IMR-90 (cell line): Measurements from ENCODE around the gene CD93. TPM values are rescaled to one million over a fixed set of nuclear protein-coding genes. Genes with fewer than 3 reads are reported as not detected.

ENCODE experiments used
- ATAC-seq: fragments of 200-7000 bp; cut with Tn5 transposase; 2 replicates; pipeline ENCODE4 v1.9.1; 2020; ENCODE audit warnings: low read depth, mild to moderate bottlenecking, moderate library complexity
- BruUV-seq: library from RNA; stranded (reverse); fragments of 400-500 nt; replicated peaks from 2 replicates; lab custom pipeline; 2021; lab: Mats Ljungman, UMichigan
- CTCF ChIA-PET: fragments of 300-600 bp; formaldehyde crosslinking; extraction: SDS; loops from one replicate; lab custom pipeline; 2021; ENCODE audit warnings: antibody characterized with exemption; lab: Yijun Ruan, JAX
- POLR2A ChIA-PET: fragments of 300-600 bp; sonication (Branson Sonifier 250); formaldehyde crosslinking; loops from one replicate; lab custom pipeline; 2022; ENCODE audit warnings: antibody characterized with exemption; ENCODE audit not compliant: unreplicated experiment; lab: Charles Lee
- DNase-seq: peaks from one replicate; pipeline ENCODE4 v3.0.0; 2013
- H2AFZ ChIP-seq: replicated peaks from 2 replicates; pipeline ENCODE3; 2013; ENCODE audit warnings: low read length, mild to moderate bottlenecking; ENCODE audit not compliant: poor library complexity
- H2AK5ac ChIP-seq: 2 replicates; pipeline ENCODE4 v1.6.1; 2013; ENCODE audit warnings: low read depth, low read length, inconsistent platforms
- H2AK9ac ChIP-seq: replicated peaks from 2 replicates; pipeline ENCODE3; 2013; ENCODE audit warnings: mild to moderate bottlenecking, low read depth, low read length, moderate library complexity; ENCODE audit not compliant: poor library complexity
- H2BK120ac ChIP-seq: 2 replicates; pipeline ENCODE4 v1.6.1; 2013; ENCODE audit warnings: low read depth, low read length, inconsistent platforms
- H2BK15ac ChIP-seq: 3 replicates; pipeline ENCODE4 v1.6.1; 2013; ENCODE audit warnings: low read depth, low read length, inconsistent platforms
- H2BK20ac ChIP-seq: 2 replicates; pipeline ENCODE4 v1.6.1; 2013; ENCODE audit warnings: low read depth, mild to moderate bottlenecking, inconsistent platforms, low read length, moderate library complexity
- H2BK5ac ChIP-seq: 2 replicates; pipeline ENCODE4 v1.6.1; 2013; ENCODE audit warnings: mild to moderate bottlenecking, low read depth, low read length, inconsistent platforms; ENCODE audit not compliant: poor library complexity, severe bottlenecking
- H3K14ac ChIP-seq: replicated peaks from 2 replicates; pipeline ENCODE4 v1.6.1; 2013; ENCODE audit warnings: low read depth, low read length, inconsistent platforms
- H3K18ac ChIP-seq: 2 replicates; pipeline ENCODE4 v1.6.1; 2013; ENCODE audit warnings: low read depth, low read length, control low read depth
- H3K23ac ChIP-seq: 2 replicates; pipeline ENCODE4 v1.6.1; 2013; ENCODE audit warnings: low read depth, low read length, inconsistent platforms
- H3K27ac ChIP-seq: 2 replicates; pipeline ENCODE4 v1.5.1; 2013; ENCODE audit warnings: mild to moderate bottlenecking, control low read depth, low read length; ENCODE audit not compliant: insufficient read depth
- H3K27me3 ChIP-seq: 2 replicates; pipeline ENCODE4 v1.6.1; 2013; ENCODE audit warnings: low read length; ENCODE audit not compliant: control insufficient read depth, insufficient read depth
- H3K36me3 ChIP-seq: 2 replicates; pipeline ENCODE4 v1.6.1; 2013; ENCODE audit warnings: low read length, mixed read lengths; ENCODE audit not compliant: control insufficient read depth, insufficient read depth
- H3K4ac ChIP-seq: 2 replicates; pipeline ENCODE4 v1.6.1; 2013; ENCODE audit warnings: low read depth, low read length, inconsistent platforms
- H3K4me1 ChIP-seq: 2 replicates; pipeline ENCODE4 v1.6.1; 2013; ENCODE audit warnings: low read length, mixed read lengths; ENCODE audit not compliant: control insufficient read depth, insufficient read depth
- H3K4me2 ChIP-seq: 2 replicates; pipeline ENCODE4 v1.6.1; 2013; ENCODE audit warnings: low read depth, mild to moderate bottlenecking, control low read depth, low read length, moderate library complexity
- H3K4me3 ChIP-seq: 2 replicates; pipeline ENCODE4 v1.5.1; 2013; ENCODE audit warnings: low read depth, mild to moderate bottlenecking, control low read depth, low read length, moderate library complexity; ENCODE audit not compliant: insufficient read depth
- H3K56ac ChIP-seq: 2 replicates; pipeline ENCODE4 v1.6.1; 2013; ENCODE audit warnings: low read length, inconsistent platforms; ENCODE audit not compliant: insufficient read depth; ENCODE audit errors: extremely low read depth
- H3K79me1 ChIP-seq, 2 experiments: 2 replicates each; pipeline ENCODE4 v1.6.1; 2013; ENCODE audit warnings: low read length in 2 of 2, inconsistent platforms in 1 of 2, low read depth in 1 of 2
- H3K9ac ChIP-seq: 2 replicates; pipeline ENCODE4 v1.6.1; 2013; ENCODE audit warnings: low read depth, low read length, control low read depth
- H3K9me1 ChIP-seq: 2 replicates; pipeline ENCODE4 v1.6.1; 2013; ENCODE audit warnings: low read length, inconsistent platforms; ENCODE audit not compliant: insufficient read depth
- H3K9me3 ChIP-seq: 2 replicates; pipeline ENCODE4 v1.6.1; 2013; ENCODE audit warnings: low read length; ENCODE audit not compliant: control insufficient read depth, insufficient read depth
- H4K20me1 ChIP-seq: 2 replicates; pipeline ENCODE4 v1.6.1; 2013; ENCODE audit warnings: low read length, inconsistent platforms; ENCODE audit not compliant: insufficient read depth
- H4K5ac ChIP-seq: 2 replicates; pipeline ENCODE4 v1.6.1; 2013; ENCODE audit warnings: mild to moderate bottlenecking, low read depth, low read length, control low read depth
- H4K8ac ChIP-seq, 2 experiments: 2 replicates each; pipeline ENCODE4 v1.6.1; 2013; ENCODE audit warnings: low read depth in 2 of 2, low read length in 2 of 2, control low read depth in 1 of 2, inconsistent platforms in 1 of 2
- H4K91ac ChIP-seq: 2 replicates; pipeline ENCODE4 v1.6.1; 2013; ENCODE audit warnings: low read depth, low read length, inconsistent platforms; ENCODE audit not compliant: insufficient read depth
- RAD21 ChIP-seq: IDR thresholded peaks from 2 replicates; pipeline ENCODE4 v1.6.1; 2012; ENCODE audit warnings: low read length, improper control_type of control experiment
- RCOR1 ChIP-seq: IDR thresholded peaks from 2 replicates; pipeline ENCODE4 v1.6.1; 2012; ENCODE audit warnings: mild to moderate bottlenecking, low read length, improper control_type of control experiment; ENCODE audit not compliant: insufficient replicate concordance
- USF2 ChIP-seq: fragments of 150-350 bp; IDR thresholded peaks from 2 replicates; pipeline ENCODE4 v1.6.1; 2017; ENCODE audit warnings: mild to moderate bottlenecking, antibody characterized with exemption, low read length, low read depth
- WGBS, 2 experiments: methylation state at CpG; one replicate each; pipeline versions ENCODE4 v1.1.5 to v1.1.7; 2013; ENCODE audit warnings: missing lambda C conversion rate in 2 of 2; ENCODE audit not compliant: insufficient read length in 1 of 2; ENCODE audit errors: extremely low coverage in 2 of 2; 5-methylcytosine and 5-hydroxymethylcytosine counted together
- dilution Hi-C: fragments of 300-500 bp; cut with HindIII; formaldehyde crosslinking; loops from one replicate; pipeline ENCODE4 v1.14.3; 2018; ENCODE audit warnings: low sequenced_read_pairs; ENCODE audit not compliant: unreplicated experiment
- in situ Hi-C: fragments of 300-500 bp; cut with MboI; formaldehyde crosslinking; loops from 3 replicates; pipeline ENCODE4 v1.14.3; 2019; ENCODE audit warnings: low sequenced_read_pairs, inconsistent platforms, mixed read lengths
- intact Hi-C: fragments of 100-400 bp; cut with micrococcal nuclease; formaldehyde crosslinking; loops from 2 replicates; pipeline ENCODE4 v1.10.0; 2022
- polyA plus RNA-seq, 3 experiments: library from polyadenylated mRNA; depleted of rRNA; stranded (reverse); fragments of >200 nt; gene quantifications; 2 replicates each; pipeline ENCODE4 v1.2.3, GENCODE V29; 2012; ENCODE audit warnings: low replicate concordance in 1 of 3
- total RNA-seq: library from RNA; depleted of rRNA; stranded (reverse); fragments of >200 nt; gene quantifications from 2 replicates; pipeline ENCODE4 v1.2.3, GENCODE V29; 2012

Gene CD93
- total and polyA plus RNA-seq, 2 of the 4 experiments (the other 2 are of a cell fraction): under 0.01 to 0.02 TPM

DNA sequence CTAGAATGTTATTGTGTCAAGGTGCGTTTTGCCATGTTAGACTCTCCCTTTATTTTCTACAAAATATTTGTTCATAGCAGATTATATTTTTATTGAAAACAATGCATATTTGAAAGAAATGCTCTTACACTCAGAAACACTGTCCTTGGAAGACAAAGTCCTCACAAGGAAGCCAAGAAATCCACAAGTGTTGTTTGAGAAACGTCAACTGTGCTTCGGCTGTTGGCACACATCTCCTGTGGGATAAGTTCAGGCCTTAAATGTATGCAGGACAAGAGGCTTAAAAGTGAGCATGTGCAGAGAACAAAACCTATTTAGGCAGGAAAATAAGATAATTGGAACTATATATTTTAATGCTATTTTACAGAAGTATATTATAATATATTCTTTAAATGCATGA lies 27.1 kb downstream of the CD93 start:
- H3K4me3 ChIP-seq: no peak overlapping the region
- no peak overlapping the region for H2BK120ac ChIP-seq
- H4K20me1 ChIP-seq: no peaks in the 10 kb centered on the region
- ChIA-PET CTCF (no interaction called here), POLR2A (no interaction called here)
- no peak overlapping the region for H4K91ac ChIP-seq
- H3K4me1 ChIP-seq: peaks cover 10% of the 10 kb centered on the region; the same call in 1 of the 2 replicates
- no peak overlapping the region for H3K18ac ChIP-seq
- no peak overlapping the region for H2AK9ac ChIP-seq
- H3K27me3 ChIP-seq: peaks cover 16% of the 10 kb centered on the region
- no peak overlapping the region for H3K56ac ChIP-seq
- no peak overlapping the region for H4K8ac ChIP-seq
- dilution Hi-C loops (no loop called here), intact Hi-C loops (no loop called here), in situ Hi-C loops (loop anchor here (10.0 kb wide), 1 partner anchor 286 kb away; no protein-coding TSS in a partner anchor)
- TF ChIP-seq USF2 (no peak), RCOR1 (no peak), RAD21 (no peak)
- no peaks in the 10 kb centered on the region for H3K9me3 ChIP-seq
- H3K4me2 ChIP-seq: no peak overlapping the region
- H3K23ac ChIP-seq: no peak overlapping the region
- ATAC-seq (no peak), DNase-seq (no peak)
- no peak overlapping the region for H2BK20ac ChIP-seq
- H3K9me1 ChIP-seq: 0 out of 2 replicates have a peak, but pooled peaks cover 2% of the 10 kb centered on the region
- H3K79me1 ChIP-seq: no peaks in the 10 kb centered on the region
- no TSS peak for BruUV-seq
- no peak overlapping the region for H4K5ac ChIP-seq
- no peaks in the 10 kb centered on the region for H3K36me3 ChIP-seq
- no peak overlapping the region for H3K14ac ChIP-seq
- H3K9ac ChIP-seq: no peak overlapping the region
- no peak overlapping the region for H3K4ac ChIP-seq
- no peak overlapping the region for H2BK15ac ChIP-seq
- no peak overlapping the region for H3K27ac ChIP-seq
- no CpG with 5 or more reads among the region's 3 CpGs for WGBS, 2 experiments
- no peak overlapping the region for H2AK5ac ChIP-seq
- H2BK5ac ChIP-seq: no peak overlapping the region
- no peak overlapping the region for H2AFZ ChIP-seq
